NCI-H146 treated with DMSO at 0.1 percent for 48 hours (cell line): ENCODE measurements around the gene CEP19.

ENCODE experiments used
- DNase-seq: peaks from one replicate; lab custom pipeline; 2025; ENCODE audit not compliant: unreplicated experiment; lab: John Stamatoyannopoulos, UW

CEP19 gene

GRCh38 chr3:196712514-196713413 is 714 bp upstream of the CEP19 start:
- DNase-seq, result no peak

- DNase-seq, result no peak
Observed at GRCh38 chr3:196708467-196708866, 3.6 kb downstream of the CEP19 start.

GRCh38 chr3:196707566-196707965 is 4.5 kb downstream of the CEP19 start:
- no peak for DNase-seq

- DNase-seq, result no peak
Observed at GRCh38 chr3:196706731-196707130, 5.3 kb downstream of the CEP19 start.

GRCh38 chr3:196706327-196706726 is 5.7 kb downstream of the CEP19 start:
- no peak for DNase-seq

- DNase-seq, result no peak
Observed at GRCh38 chr3:196700801-196701200, 11.2 kb downstream of the CEP19 start.

- no peak for DNase-seq
Observed at GRCh38 chr3:196699749-196700148, 12.3 kb downstream of the CEP19 start.

GRCh38 chr3:196697270-196697669 is 14.8 kb downstream of the CEP19 start:
- DNase-seq, result no peak

GRCh38 chr3:196695849-196696226 is 16.2 kb downstream of the CEP19 start:
- DNase-seq, result no peak

GRCh38 chr3:196694941-196695848 is 16.9 kb downstream of the CEP19 start:
- no peak for DNase-seq

GRCh38 chr3:196694202-196694638 is 17.8 kb downstream of the CEP19 start:
- DNase-seq, result no peak

- DNase-seq, result no peak
Observed at GRCh38 chr3:196691386-196691785, 20.7 kb downstream of the CEP19 start.

GRCh38 chr3:196689941-196690660 is 21.9 kb downstream of the CEP19 start:
- no peak for DNase-seq

GRCh38 chr3:196688349-196688748 is 23.7 kb downstream of the CEP19 start:
- no peak for DNase-seq

- DNase-seq, result no peak
Observed at GRCh38 chr3:196686436-196686835, 25.6 kb downstream of the CEP19 start.

- peak; percentile 66 for DNase-seq
Observed at GRCh38 chr3:196684548-196685407, 27.3 kb downstream of the CEP19 start.

GRCh38 chr3:196677931-196678330 is 34.1 kb downstream of the CEP19 start:
- no peak for DNase-seq

GRCh38 chr3:196677353-196677752 is 34.7 kb downstream of the CEP19 start:
- no peak for DNase-seq

GRCh38 chr3:196673632-196674031 is 38.4 kb downstream of the CEP19 start:
- DNase-seq, result no peak

GRCh38 chr3:196670339-196670738 is 41.7 kb downstream of the CEP19 start:
- DNase-seq, result no peak
